Activated naive CD8-positive, alpha-beta T cell treated with anti-CD3 and anti-CD28 coated beads, Interleukin-2, amount 10 ng/mL, durations not matched to agents 7 days and 5 days (primary cell): ENCODE data around the gene HMGXB3. TPM values are rescaled to one million over a fixed set of nuclear protein-coding genes. Genes with fewer than 3 reads are reported as not detected.

Experiments
- ATAC-seq: fragments of 150-1000 bp; cut with Tn5 transposase; one replicate; pipeline ENCODE4 v1.10.0; 2021; ENCODE audit warnings: low read depth, moderate library complexity
- POLR2A ChIA-PET: fragments of 350-600 bp; sonication (Branson Sonifier 250); formaldehyde crosslinking; loops from one replicate; lab custom pipeline; 2021; ENCODE audit warnings: antibody characterized with exemption; lab: Charles Lee
- DNase-seq: peaks from one replicate; pipeline ENCODE4 v3.0.0; 2021
- H3K27ac Mint-ChIP-seq: one replicate; pipeline ENCODE4 v1.8.0; 2022; ENCODE audit warnings: mild to moderate bottlenecking, mixed read lengths
- H3K27me3 Mint-ChIP-seq: one replicate; pipeline ENCODE4 v1.8.0; 2022; ENCODE audit warnings: mild to moderate bottlenecking, moderate library complexity, mixed read lengths
- H3K36me3 Mint-ChIP-seq: one replicate; pipeline ENCODE4 v1.8.0; 2021; ENCODE audit warnings: mild to moderate bottlenecking, mixed read lengths
- H3K4me1 Mint-ChIP-seq: one replicate; pipeline ENCODE4 v1.8.0; 2021; ENCODE audit warnings: mixed read lengths
- H3K4me3 Mint-ChIP-seq: one replicate; pipeline ENCODE4 v1.8.0; 2022; ENCODE audit warnings: mild to moderate bottlenecking, moderate library complexity, mixed read lengths
- H3K9me3 Mint-ChIP-seq: one replicate; pipeline ENCODE4 v1.8.0; 2021; ENCODE audit warnings: mixed read lengths
- total RNA-seq, 2 experiments: library from RNA; stranded (reverse); gene quantifications; one replicate each; pipeline ENCODE4 v1.2.3, GENCODE V29; 2021

HMGXB3 gene, protein sequence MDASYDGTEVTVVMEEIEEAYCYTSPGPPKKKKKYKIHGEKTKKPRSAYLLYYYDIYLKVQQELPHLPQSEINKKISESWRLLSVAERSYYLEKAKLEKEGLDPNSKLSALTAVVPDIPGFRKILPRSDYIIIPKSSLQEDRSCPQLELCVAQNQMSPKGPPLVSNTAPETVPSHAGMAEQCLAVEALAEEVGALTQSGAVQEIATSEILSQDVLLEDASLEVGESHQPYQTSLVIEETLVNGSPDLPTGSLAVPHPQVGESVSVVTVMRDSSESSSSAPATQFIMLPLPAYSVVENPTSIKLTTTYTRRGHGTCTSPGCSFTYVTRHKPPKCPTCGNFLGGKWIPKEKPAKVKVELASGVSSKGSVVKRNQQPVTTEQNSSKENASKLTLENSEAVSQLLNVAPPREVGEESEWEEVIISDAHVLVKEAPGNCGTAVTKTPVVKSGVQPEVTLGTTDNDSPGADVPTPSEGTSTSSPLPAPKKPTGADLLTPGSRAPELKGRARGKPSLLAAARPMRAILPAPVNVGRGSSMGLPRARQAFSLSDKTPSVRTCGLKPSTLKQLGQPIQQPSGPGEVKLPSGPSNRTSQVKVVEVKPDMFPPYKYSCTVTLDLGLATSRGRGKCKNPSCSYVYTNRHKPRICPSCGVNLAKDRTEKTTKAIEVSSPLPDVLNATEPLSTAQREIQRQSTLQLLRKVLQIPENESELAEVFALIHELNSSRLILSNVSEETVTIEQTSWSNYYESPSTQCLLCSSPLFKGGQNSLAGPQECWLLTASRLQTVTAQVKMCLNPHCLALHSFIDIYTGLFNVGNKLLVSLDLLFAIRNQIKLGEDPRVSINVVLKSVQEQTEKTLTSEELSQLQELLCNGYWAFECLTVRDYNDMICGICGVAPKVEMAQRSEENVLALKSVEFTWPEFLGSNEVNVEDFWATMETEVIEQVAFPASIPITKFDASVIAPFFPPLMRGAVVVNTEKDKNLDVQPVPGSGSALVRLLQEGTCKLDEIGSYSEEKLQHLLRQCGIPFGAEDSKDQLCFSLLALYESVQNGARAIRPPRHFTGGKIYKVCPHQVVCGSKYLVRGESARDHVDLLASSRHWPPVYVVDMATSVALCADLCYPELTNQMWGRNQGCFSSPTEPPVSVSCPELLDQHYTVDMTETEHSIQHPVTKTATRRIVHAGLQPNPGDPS (N-terminal part only)
- total RNA-seq: 10 to 100 TPM; 36.3 to 41.3 TPM

GRCh38 chr5:150000256-150000989, at the start of gene HMGXB3, which contains the start of gene TIGD6:
Gene HMGXB3 (plus strand): TSS chr5:150000739. CDS start chr5:150004853, 4,114 bp downstream.
Gene TIGD6 (minus strand): TSS chr5:150000654. CDS start chr5:149996348, 4,306 bp downstream.
- H3K4me1 Mint-ChIP-seq: peaks cover 32% of the 10 kb centered on the region
- no peaks in the 10 kb centered on the region for H3K9me3 Mint-ChIP-seq
- ATAC-seq (peak; percentile 82), DNase-seq (peak; percentile 91)
- peak within 1 kb of the TSS; percentile 95 for H3K4me3 Mint-ChIP-seq
- POLR2A ChIA-PET: interaction anchor here (0.9 to 2.2 kb wide), 9 partner anchors 20 to 450 kb away, joined by 3 to 8 read pairs (median 4); partner anchors contain the start of genes CSNK1A1 and PPARGC1B
- peak within 1 kb of the TSS; percentile 94 for H3K27ac Mint-ChIP-seq
- H3K36me3 Mint-ChIP-seq: peaks cover 8% of the 10 kb centered on the region
- no peaks in the 10 kb centered on the region for H3K27me3 Mint-ChIP-seq

- Mint-ChIP-seq H3K4me1 (no peaks in the 10 kb centered on the region), H3K27ac (no peak overlapping the region), H3K36me3 (no peaks in the 10 kb centered on the region), H3K9me3 (no peaks in the 10 kb centered on the region), H3K4me3 (no peak overlapping the region), H3K27me3 (peaks cover 18% of the 10 kb centered on the region)
- DNase-seq (no peak), ATAC-seq (no peak)
- POLR2A ChIA-PET: no interaction called here
Observed at GRCh38 chr5:149951138-149951749, 49.3 kb upstream of the HMGXB3 start.

GRCh38 chr5:149953436-149954121, 47.0 kb upstream of the HMGXB3 start:
- H3K27ac Mint-ChIP-seq: no peak overlapping the region
- no peak for ATAC-seq
- POLR2A ChIA-PET: no interaction called here
- no peak overlapping the region for H3K4me3 Mint-ChIP-seq
- DNase-seq: no peak
- no peaks in the 10 kb centered on the region for H3K9me3 Mint-ChIP-seq
- no peaks in the 10 kb centered on the region for H3K4me1 Mint-ChIP-seq
- H3K36me3 Mint-ChIP-seq: no peaks in the 10 kb centered on the region
- H3K27me3 Mint-ChIP-seq: peaks cover 10% of the 10 kb centered on the region

- Mint-ChIP-seq H3K4me1 (peaks cover 6% of the 10 kb centered on the region), H3K9me3 (no peaks in the 10 kb centered on the region), H3K27me3 (peaks cover 9% of the 10 kb centered on the region), H3K4me3 (no peak overlapping the region), H3K36me3 (no peaks in the 10 kb centered on the region), H3K27ac (no peak overlapping the region)
- POLR2A ChIA-PET: no interaction called here
- DNase-seq: no peak
- no peak for ATAC-seq
Observed at GRCh38 chr5:149954798-149955197, 45.7 kb upstream of the HMGXB3 start.

DNA sequence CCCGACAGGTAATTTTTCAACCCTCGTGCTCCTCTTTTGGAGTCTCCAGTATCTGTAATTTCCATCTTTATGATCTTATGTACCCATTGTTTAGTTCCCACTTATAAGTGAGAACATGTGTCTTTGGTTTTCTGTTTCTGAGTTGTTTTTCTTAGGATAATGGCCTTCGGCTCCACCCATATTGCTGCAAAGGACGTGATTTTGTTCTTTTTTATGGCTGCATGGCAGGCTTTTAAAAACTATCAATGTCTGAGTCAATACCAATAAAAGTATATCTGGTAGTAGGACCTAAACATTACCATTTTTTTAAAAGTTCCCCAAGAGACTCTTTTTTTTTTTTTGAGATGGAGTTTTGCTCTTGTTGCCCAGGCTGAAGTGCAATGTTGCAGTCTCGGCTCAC, 43.9 kb upstream of the HMGXB3 start:
- Mint-ChIP-seq H3K4me1 (peaks cover 17% of the 10 kb centered on the region), H3K9me3 (no peaks in the 10 kb centered on the region), H3K4me3 (no peak overlapping the region), H3K27me3 (peaks cover 4% of the 10 kb centered on the region), H3K36me3 (no peaks in the 10 kb centered on the region), H3K27ac (no peak overlapping the region)
- no peak for ATAC-seq
- POLR2A ChIA-PET: no interaction called here
- DNase-seq: no peak

DNA sequence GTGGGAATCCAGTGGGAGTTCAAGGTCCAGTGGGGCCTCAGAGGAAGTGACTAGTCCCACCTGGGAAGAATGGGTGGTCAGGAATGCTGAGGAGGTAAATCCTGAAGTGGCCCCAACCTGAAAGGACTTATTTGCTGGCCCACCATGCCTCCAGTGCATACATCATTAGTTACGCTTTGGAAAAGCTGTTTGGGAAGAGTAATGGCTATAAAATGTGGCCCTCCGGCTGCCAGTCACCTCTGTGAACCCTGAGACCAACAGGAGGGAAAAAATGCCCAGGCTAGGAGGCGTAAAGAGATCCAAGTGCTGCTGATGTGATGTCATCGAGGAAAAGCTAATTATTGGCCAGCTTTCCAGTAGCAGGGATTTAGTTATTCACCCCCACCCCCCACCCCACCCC, 42.7 kb upstream of the HMGXB3 start:
- ATAC-seq: no peak
- H3K4me1 Mint-ChIP-seq: peaks cover 28% of the 10 kb centered on the region
- POLR2A ChIA-PET: no interaction called here

DNA sequence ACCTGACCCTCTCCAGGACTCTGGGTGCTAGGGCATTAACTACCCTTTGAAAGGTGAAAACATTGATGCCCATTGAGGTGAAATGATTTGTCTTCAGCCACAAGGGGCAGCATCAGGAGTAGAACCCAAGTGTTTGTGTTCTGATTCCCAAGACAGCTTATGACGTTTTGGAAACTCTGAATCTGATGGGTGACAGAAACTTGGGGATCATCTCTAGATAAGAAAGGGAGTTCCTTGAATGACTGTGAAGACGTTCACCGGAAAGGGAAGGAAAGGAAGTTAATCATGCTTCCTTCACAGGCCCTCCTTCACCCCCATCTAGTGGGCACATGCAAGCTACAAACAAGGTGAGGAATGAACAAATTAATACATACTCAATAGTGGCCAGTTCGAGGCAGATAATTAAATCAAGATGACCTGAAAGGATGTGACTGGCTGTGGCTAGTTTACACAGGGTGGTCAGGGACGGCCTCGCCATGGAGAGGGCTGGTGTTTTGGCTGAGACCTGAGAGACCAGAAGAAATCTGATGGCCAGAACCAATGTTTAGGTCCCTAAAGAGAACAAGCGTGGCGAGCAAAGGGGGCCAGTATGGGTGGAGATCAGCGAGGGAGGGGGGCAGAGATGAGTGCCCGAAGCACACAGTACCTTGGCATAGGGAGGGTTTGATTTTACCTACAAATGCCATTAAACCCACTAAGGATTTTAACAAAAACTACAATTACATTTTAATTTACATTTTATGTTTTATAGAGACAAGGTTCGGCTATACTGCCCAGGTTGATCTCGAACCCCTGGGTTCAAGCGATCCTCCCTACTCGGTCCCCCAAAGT, 40.9 kb upstream of the HMGXB3 start:
- peaks cover 9% of the 10 kb centered on the region for H3K36me3 Mint-ChIP-seq
- POLR2A ChIA-PET: interaction anchor here (0.6 to 1.4 kb wide), 7 partner anchors 13 to 456 kb away, joined by 3 to 7 read pairs (median 4); partner anchors contain the start of genes HMGXB3 and TIGD6
- peak overlapping the region; percentile 94 for H3K4me3 Mint-ChIP-seq
- peak overlapping the region; percentile 93 for H3K27ac Mint-ChIP-seq
- ATAC-seq: no peak
- peak; percentile 32 for DNase-seq
- H3K27me3 Mint-ChIP-seq: no peaks in the 10 kb centered on the region
- H3K9me3 Mint-ChIP-seq: no peaks in the 10 kb centered on the region
- H3K4me1 Mint-ChIP-seq: peaks cover 31% of the 10 kb centered on the region

More for the DNA sequence above, 42.7 kb upstream of the HMGXB3 start:
- Mint-ChIP-seq H3K9me3 (no peaks in the 10 kb centered on the region), H3K4me3 (no peak overlapping the region), H3K27ac (no peak overlapping the region), H3K27me3 (no peaks in the 10 kb centered on the region), H3K36me3 (peaks cover 6% of the 10 kb centered on the region)
- DNase-seq: no peak

DNA sequence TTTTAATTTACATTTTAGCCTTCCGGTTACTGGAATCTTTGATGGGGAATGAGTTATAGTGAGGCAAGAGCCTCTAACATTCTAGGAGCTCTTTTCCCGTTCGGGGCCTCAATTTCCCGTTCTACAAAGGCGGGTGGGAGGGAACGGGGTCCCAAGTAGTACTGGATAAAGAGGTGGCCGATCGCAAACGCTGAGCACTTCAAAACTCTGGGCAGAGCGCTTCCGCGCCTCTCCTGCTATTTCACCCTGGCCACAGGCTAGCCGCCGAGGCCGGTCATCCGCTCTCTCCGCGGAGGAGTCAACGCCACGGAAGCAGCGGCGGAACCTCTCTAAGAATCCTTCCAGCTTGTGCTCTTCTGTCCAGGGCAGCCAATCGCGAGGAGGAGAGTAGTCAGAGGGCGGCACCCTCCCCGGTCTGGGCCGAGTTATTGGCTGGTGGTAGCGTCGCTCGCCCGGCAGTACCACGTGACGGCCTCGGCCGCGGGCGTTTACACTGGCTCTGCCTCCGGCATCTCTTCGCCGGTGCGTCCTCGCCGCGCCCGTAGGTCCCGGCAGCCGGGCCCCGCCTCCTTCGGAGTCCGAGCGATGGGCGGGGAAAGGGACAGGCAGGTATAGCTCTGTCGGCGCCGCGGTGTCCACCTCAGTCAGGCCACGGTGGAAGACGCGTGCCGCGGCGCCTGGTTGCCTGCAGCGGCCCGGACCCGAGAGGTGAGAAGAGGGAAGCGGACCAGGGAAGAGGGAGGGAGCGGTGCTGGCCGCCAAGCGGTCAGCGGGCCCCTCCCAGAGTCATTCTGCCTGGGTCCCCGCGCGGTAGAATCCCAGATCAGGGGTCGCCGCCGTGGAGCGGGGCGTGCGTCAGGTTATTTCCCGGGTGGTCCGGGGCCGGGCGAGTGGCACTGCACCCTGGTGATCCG, 40.0 kb upstream of the HMGXB3 start, which contains the start of gene SLC26A2:
SLC26A2 (plus strand) TSS at position 487 of the 914 bp plus-strand sequence. CDS start 16,895 bp downstream, outside the sequence.
- ATAC-seq (peak; percentile 99), DNase-seq (peak; percentile 90)
- H3K4me3 Mint-ChIP-seq: peak within 1 kb of the TSS; percentile 94
- POLR2A ChIA-PET: interaction anchor here (0.5 to 1.4 kb wide), 8 partner anchors 14 to 455 kb away, joined by 3 to 7 read pairs (median 3); partner anchors contain the start of genes HMGXB3 and TIGD6
- peaks cover 31% of the 10 kb centered on the region for H3K4me1 Mint-ChIP-seq
- H3K27ac Mint-ChIP-seq: peak within 1 kb of the TSS; percentile 93
- H3K9me3 Mint-ChIP-seq: no peaks in the 10 kb centered on the region
- no peaks in the 10 kb centered on the region for H3K27me3 Mint-ChIP-seq
- peaks cover 10% of the 10 kb centered on the region for H3K36me3 Mint-ChIP-seq

- Mint-ChIP-seq H3K27me3 (no peaks in the 10 kb centered on the region), H3K27ac (peak overlapping the region; percentile 72), H3K4me3 (peak overlapping the region; percentile 94), H3K9me3 (no peaks in the 10 kb centered on the region), H3K4me1 (peaks cover 31% of the 10 kb centered on the region), H3K36me3 (peaks cover 10% of the 10 kb centered on the region)
- no peak for DNase-seq
- ATAC-seq: no peak
- POLR2A ChIA-PET: interaction anchor here (0.6 to 0.8 kb wide), 3 partner anchors 39 to 100 kb away, joined by 3 to 4 read pairs (median 3); partner anchors contain the start of genes HMGXB3 and TIGD6
Observed at GRCh38 chr5:149961186-149961685, 39.3 kb upstream of the HMGXB3 start.

DNA sequence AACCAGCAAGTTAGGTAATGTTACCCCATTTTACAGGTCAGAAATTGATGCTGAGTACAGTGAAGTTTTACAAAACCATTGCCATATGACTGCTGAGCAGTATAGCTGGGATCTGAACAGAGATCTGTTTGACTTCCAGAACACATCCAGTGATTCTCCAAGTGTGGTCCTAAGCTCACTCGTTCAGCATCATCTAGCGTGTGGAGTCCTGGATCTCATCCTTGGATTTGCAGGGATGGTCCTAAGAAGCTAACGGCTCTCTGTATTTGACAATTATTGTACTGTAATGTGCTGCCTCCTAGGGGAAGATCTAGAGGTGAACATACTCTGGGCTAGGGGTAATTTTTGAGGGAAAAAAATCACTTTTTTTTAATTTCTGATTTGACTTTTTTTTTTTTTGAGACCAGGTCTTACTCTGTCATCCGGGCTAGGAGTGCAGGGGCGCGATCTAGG, 38.6 kb upstream of the HMGXB3 start:
- H3K27me3 Mint-ChIP-seq: no peaks in the 10 kb centered on the region
- H3K36me3 Mint-ChIP-seq: peaks cover 10% of the 10 kb centered on the region
- peak overlapping the region; percentile 94 for H3K4me3 Mint-ChIP-seq
- peaks cover 31% of the 10 kb centered on the region for H3K4me1 Mint-ChIP-seq
- POLR2A ChIA-PET: interaction anchor here (0.7 to 1.3 kb wide), 6 partner anchors 28 to 418 kb away, joined by 3 to 5 read pairs (median 4); partner anchors contain the start of genes HMGXB3 and TIGD6
- H3K27ac Mint-ChIP-seq: no peak overlapping the region
- DNase-seq: no peak
- H3K9me3 Mint-ChIP-seq: no peaks in the 10 kb centered on the region
- ATAC-seq: no peak
